ENCODE results near the gene NIPSNAP3A.
"Not testable (repeated sequence)": the region's sequence is repeated elsewhere in the genome, so short reads cannot be mapped to it uniquely, and the experiment has no call there.

The NIPSNAP3A gene

GRCh38 chr9:104747565-104748358 is at the start of gene NIPSNAP3A:
TSS of gene NIPSNAP3A (plus strand) at chr9:104747683. CDS start at chr9:104747793, 110 bp downstream.
- in situ Hi-C loops (cut with MboI; ENCODE audit: low sequenced_read_pairs): no loop called here
- no peaks in the 10 kb centered on the region for H3K9me3 ChIP-seq
- peak; percentile 74 to 90 for DNase-seq (ENCODE audit: low spot score in 2 of 2)
- H3K4me1 ChIP-seq: peaks cover 22% of the 10 kb centered on the region
- H3K27me3 ChIP-seq (ENCODE audit: low read depth): no peaks in the 10 kb centered on the region
- no peaks in the 10 kb centered on the region for H3K36me3 ChIP-seq (replicated peaks)
- H3K4me3 ChIP-seq: peak within 1 kb of the TSS; percentile 84

GRCh38 chr9:104700306-104700705 is 47.2 kb upstream of the NIPSNAP3A start:
- in situ Hi-C loops (cut with MboI; ENCODE audit: low sequenced_read_pairs): no loop called here
- no peaks in the 10 kb centered on the region for H3K36me3 ChIP-seq (replicated peaks)
- H3K4me3 ChIP-seq: no peak overlapping the region
- no peaks in the 10 kb centered on the region for H3K4me1 ChIP-seq
- DNase-seq (ENCODE audit: low spot score in 2 of 2): no peak
- H3K9me3 ChIP-seq: no peaks in the 10 kb centered on the region
- no peaks in the 10 kb centered on the region; the same call in 1 of the 2 replicates for H3K27me3 ChIP-seq (ENCODE audit: low read depth)

- H3K36me3 ChIP-seq (replicated peaks); DNase-seq (ENCODE audit: low spot score in 2 of 2); in situ Hi-C loops (cut with MboI; ENCODE audit: low sequenced_read_pairs); H3K4me1 ChIP-seq; H3K9me3 ChIP-seq; H3K4me3 ChIP-seq; H3K27me3 ChIP-seq (ENCODE audit: low read depth): not testable (repeated sequence)
Observed at GRCh38 chr9:104708737-104709136, 38.7 kb upstream of the NIPSNAP3A start.

- Histone ChIP-seq H3K36me3 (replicated peaks) (no peaks in the 10 kb centered on the region), H3K4me3 (no peak overlapping the region), H3K4me1 (no peaks in the 10 kb centered on the region), H3K9me3 (no peaks in the 10 kb centered on the region), H3K27me3 (ENCODE audit: low read depth) (no peaks in the 10 kb centered on the region)
- in situ Hi-C loops (cut with MboI; ENCODE audit: low sequenced_read_pairs): no loop called here
- DNase-seq (ENCODE audit: low spot score in 2 of 2): no peak
Observed at GRCh38 chr9:104711604-104712003, 35.9 kb upstream of the NIPSNAP3A start.

- Histone ChIP-seq H3K4me1 (no peaks in the 10 kb centered on the region), H3K36me3 (replicated peaks) (no peaks in the 10 kb centered on the region), H3K4me3 (no peak overlapping the region), H3K9me3 (no peaks in the 10 kb centered on the region), H3K27me3 (ENCODE audit: low read depth) (no peaks in the 10 kb centered on the region)
- in situ Hi-C loops (cut with MboI; ENCODE audit: low sequenced_read_pairs): no loop called here
- peak in 1 of 2 experiments; percentile 32 for DNase-seq (ENCODE audit: low spot score in 2 of 2)
Observed at GRCh38 chr9:104725014-104725413, 22.5 kb upstream of the NIPSNAP3A start.

DNA sequence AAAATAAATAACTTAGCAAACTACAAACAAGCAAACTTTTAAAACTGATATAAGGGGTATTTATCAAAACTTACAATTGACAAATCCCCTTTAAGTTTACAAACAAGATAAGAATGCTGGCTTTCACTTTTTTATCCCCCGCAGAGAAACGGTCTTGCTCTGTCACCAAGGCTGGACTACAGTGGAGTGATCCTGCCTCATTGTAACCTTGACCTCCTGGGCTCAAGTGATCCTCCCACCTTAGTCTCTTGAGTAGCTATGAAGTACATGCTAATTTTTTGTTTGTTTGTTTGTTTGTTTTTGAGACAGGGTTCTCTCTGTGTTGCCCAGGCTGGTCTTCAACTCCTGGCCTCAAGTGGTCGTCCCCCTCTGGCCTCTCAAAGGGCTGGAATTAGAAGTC is 9.0 kb upstream of the NIPSNAP3A start:
- no peak for DNase-seq (ENCODE audit: low spot score in 2 of 2)
- Histone ChIP-seq H3K4me1 (no peaks in the 10 kb centered on the region; the same call in 1 of the 2 replicates), H3K36me3 (replicated peaks) (no peaks in the 10 kb centered on the region), H3K27me3 (ENCODE audit: low read depth) (no peaks in the 10 kb centered on the region), H3K9me3 (no peaks in the 10 kb centered on the region), H3K4me3 (no peak overlapping the region)
- in situ Hi-C loops (cut with MboI; ENCODE audit: low sequenced_read_pairs): no loop called here

- Histone ChIP-seq H3K4me1 (no peaks in the 10 kb centered on the region; the same call in 1 of the 2 replicates), H3K27me3 (ENCODE audit: low read depth) (no peaks in the 10 kb centered on the region), H3K4me3 (no peak overlapping the region), H3K9me3 (no peaks in the 10 kb centered on the region), H3K36me3 (replicated peaks) (no peaks in the 10 kb centered on the region)
- no peak for DNase-seq (ENCODE audit: low spot score in 2 of 2)
- in situ Hi-C loops (cut with MboI; ENCODE audit: low sequenced_read_pairs): no loop called here
Observed at GRCh38 chr9:104740621-104741020, 6.9 kb upstream of the NIPSNAP3A start.

- H3K9me3 ChIP-seq: no peaks in the 10 kb centered on the region
- peak; percentile 45 to 62 for DNase-seq (ENCODE audit: low spot score in 2 of 2)
- H3K4me1 ChIP-seq: peaks cover 5% of the 10 kb centered on the region
- H3K27me3 ChIP-seq (ENCODE audit: low read depth): no peaks in the 10 kb centered on the region
- in situ Hi-C loops (cut with MboI; ENCODE audit: low sequenced_read_pairs): no loop called here
- no peak overlapping the region for H3K4me3 ChIP-seq
- H3K36me3 ChIP-seq (replicated peaks): no peaks in the 10 kb centered on the region
Observed at GRCh38 chr9:104743376-104743985, 4.0 kb upstream of the NIPSNAP3A start.

DNA sequence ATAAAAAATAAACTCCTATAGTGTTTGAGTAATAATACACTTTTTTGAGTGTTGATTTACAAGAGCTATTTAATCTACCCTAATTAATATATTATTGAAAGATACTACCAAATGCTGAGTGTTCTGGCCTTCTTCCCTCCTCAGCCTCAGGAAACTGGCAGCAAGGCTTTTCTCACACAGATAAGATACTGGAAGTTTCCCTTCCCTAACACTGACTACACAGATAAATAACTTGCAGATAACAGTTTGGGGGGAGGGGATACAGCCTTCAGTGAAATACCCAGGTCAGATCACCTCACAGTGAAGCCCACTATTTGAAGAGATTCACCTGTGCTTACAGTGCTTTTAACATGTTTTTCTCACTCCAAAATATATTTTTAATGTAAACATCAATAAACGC is 1.6 kb upstream of the NIPSNAP3A start:
- H3K9me3 ChIP-seq: no peaks in the 10 kb centered on the region
- no peak for DNase-seq (ENCODE audit: low spot score in 2 of 2)
- no peaks in the 10 kb centered on the region for H3K36me3 ChIP-seq (replicated peaks)
- H3K27me3 ChIP-seq (ENCODE audit: low read depth): no peaks in the 10 kb centered on the region
- in situ Hi-C loops (cut with MboI; ENCODE audit: low sequenced_read_pairs): no loop called here
- H3K4me3 ChIP-seq: no peak overlapping the region
- H3K4me1 ChIP-seq: peaks cover 10% of the 10 kb centered on the region

GRCh38 chr9:104746285-104746684 is 1.2 kb upstream of the NIPSNAP3A start:
- Histone ChIP-seq H3K27me3 (ENCODE audit: low read depth) (no peaks in the 10 kb centered on the region), H3K9me3 (no peaks in the 10 kb centered on the region), H3K36me3 (replicated peaks) (no peaks in the 10 kb centered on the region), H3K4me3 (no peak overlapping the region), H3K4me1 (peaks cover 10% of the 10 kb centered on the region)
- DNase-seq (ENCODE audit: low spot score in 2 of 2): no peak
- in situ Hi-C loops (cut with MboI; ENCODE audit: low sequenced_read_pairs): no loop called here

DNA sequence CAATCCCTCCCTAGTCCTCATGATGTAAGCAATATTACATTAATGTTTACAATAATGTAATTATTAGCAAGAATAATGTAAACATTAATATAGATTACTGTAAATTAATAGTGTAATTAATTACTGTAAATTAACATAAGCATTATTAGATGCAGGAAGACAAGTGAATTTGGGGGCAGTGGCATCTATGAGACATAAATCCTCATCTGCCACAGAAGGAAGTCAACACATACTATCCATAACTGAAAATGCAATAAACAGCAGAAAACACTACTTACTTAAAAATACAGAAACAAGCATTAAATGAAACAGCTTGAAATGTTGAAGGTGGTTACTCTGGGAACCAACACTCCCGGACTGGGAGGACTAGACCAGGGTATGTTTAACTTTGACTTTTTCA is 685 bp upstream of the NIPSNAP3A start:
- DNase-seq (ENCODE audit: low spot score in 2 of 2): no peak
- no peaks in the 10 kb centered on the region for H3K27me3 ChIP-seq (ENCODE audit: low read depth)
- peaks cover 12% of the 10 kb centered on the region for H3K4me1 ChIP-seq
- no peaks in the 10 kb centered on the region for H3K36me3 ChIP-seq (replicated peaks)
- H3K4me3 ChIP-seq: peak overlapping the region; percentile 84
- in situ Hi-C loops (cut with MboI; ENCODE audit: low sequenced_read_pairs): no loop called here
- no peaks in the 10 kb centered on the region for H3K9me3 ChIP-seq

DNA sequence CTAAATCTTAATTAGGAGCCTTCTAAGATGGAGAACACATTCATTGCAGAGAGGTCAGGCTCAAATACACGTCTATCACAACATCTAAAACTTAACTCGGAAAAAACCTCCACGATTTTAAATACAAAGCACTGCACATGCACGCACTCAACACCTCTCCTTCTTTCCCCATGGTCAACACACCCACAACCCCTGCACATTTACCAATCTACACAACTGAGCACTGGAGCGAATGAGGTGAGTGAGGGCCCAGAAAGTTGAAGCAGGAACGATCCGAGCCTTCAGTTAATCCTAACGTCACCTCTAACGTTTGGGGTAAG is 278 bp upstream of the NIPSNAP3A start:
- H3K4me3 ChIP-seq: peak overlapping the region; percentile 84
- no peak for DNase-seq (ENCODE audit: low spot score in 2 of 2)
- no peaks in the 10 kb centered on the region for H3K27me3 ChIP-seq (ENCODE audit: low read depth)
- no peaks in the 10 kb centered on the region for H3K36me3 ChIP-seq (replicated peaks)
- H3K9me3 ChIP-seq: no peaks in the 10 kb centered on the region
- peaks cover 16% of the 10 kb centered on the region for H3K4me1 ChIP-seq
- in situ Hi-C loops (cut with MboI; ENCODE audit: low sequenced_read_pairs): no loop called here

- in situ Hi-C loops (cut with MboI; ENCODE audit: low sequenced_read_pairs): no loop called here
- no peak for DNase-seq (ENCODE audit: low spot score in 2 of 2)
- peaks cover 22% of the 10 kb centered on the region for H3K4me1 ChIP-seq
- peak overlapping the region; percentile 84 for H3K4me3 ChIP-seq
- H3K27me3 ChIP-seq (ENCODE audit: low read depth): no peaks in the 10 kb centered on the region
- H3K36me3 ChIP-seq (replicated peaks): no peaks in the 10 kb centered on the region
- H3K9me3 ChIP-seq: no peaks in the 10 kb centered on the region
Observed at GRCh38 chr9:104748359-104749031, 1.0 kb downstream of the NIPSNAP3A start.

- in situ Hi-C loops (cut with MboI; ENCODE audit: low sequenced_read_pairs): no loop called here
Observed at GRCh38 chr9:104750185-104750767, 2.8 kb downstream of the NIPSNAP3A start.

More at GRCh38 chr9:104750185-104750767, 2.8 kb downstream of the NIPSNAP3A start:
- DNase-seq (ENCODE audit: low spot score in 2 of 2): no peak
- H3K27me3 ChIP-seq (ENCODE audit: low read depth): no peaks in the 10 kb centered on the region
- H3K4me3 ChIP-seq: no peak overlapping the region
- H3K9me3 ChIP-seq: no peaks in the 10 kb centered on the region
- peaks cover 22% of the 10 kb centered on the region for H3K4me1 ChIP-seq
- no peaks in the 10 kb centered on the region for H3K36me3 ChIP-seq (replicated peaks)
